BE2C (cell line): ENCODE measurements around the gene STAG1.

ENCODE experiments used
- DNase-seq: peaks from one replicate; pipeline ENCODE4 v3.0.0-alpha.2; 2020
- H3K27me3 ChIP-seq: fragments of 250-450 bp; sonication (Bioruptor Pico); 2 replicates; pipeline ENCODE4 v1.5.1; 2020; ENCODE audit warnings: mild to moderate bottlenecking
- H3K36me3 ChIP-seq: fragments of 250-450 bp; sonication (Bioruptor Pico); 2 replicates; pipeline ENCODE4 v1.5.1; 2020; ENCODE audit warnings: mild to moderate bottlenecking
- H3K4me1 ChIP-seq: fragments of 250-450 bp; sonication (Bioruptor Pico); 2 replicates; pipeline ENCODE4 v1.5.1; 2020
- H3K4me3 ChIP-seq: 2 replicates; pipeline ENCODE4 v1.5.1; 2011; ENCODE audit warnings: low read depth, low read length
- H3K9me3 ChIP-seq: fragments of 250-450 bp; sonication (Bioruptor Pico); 2 replicates; pipeline ENCODE4 v1.5.1; 2020
- TF ChIP-seq, protein P1 (sequence below): IDR thresholded peaks from 2 replicates; pipeline ENCODE4 v1.5.1; 2012; ENCODE audit warnings: mild to moderate bottlenecking, low read depth, low read length

STAG1 gene

DNA sequence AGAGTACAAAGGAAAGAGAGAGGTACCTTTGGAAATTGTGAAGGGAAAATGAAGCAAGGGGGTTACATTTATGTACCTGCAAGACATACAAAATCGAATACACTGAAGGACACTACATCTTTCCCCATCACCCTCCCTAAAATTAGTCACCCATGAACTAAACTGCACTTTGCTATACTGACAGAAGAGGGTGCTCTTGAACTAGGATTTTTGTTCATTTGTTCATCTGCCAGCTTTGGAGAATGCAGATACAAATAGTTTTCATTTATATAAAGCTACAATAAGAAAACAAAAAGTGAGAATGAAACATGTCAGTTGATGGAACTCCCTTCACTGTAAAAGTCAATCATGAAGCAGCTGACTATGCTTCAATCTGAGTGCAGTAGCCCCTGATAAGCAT lies 446.3 kb downstream of the STAG1 start:
- TF ChIP-seq, protein P1, sequence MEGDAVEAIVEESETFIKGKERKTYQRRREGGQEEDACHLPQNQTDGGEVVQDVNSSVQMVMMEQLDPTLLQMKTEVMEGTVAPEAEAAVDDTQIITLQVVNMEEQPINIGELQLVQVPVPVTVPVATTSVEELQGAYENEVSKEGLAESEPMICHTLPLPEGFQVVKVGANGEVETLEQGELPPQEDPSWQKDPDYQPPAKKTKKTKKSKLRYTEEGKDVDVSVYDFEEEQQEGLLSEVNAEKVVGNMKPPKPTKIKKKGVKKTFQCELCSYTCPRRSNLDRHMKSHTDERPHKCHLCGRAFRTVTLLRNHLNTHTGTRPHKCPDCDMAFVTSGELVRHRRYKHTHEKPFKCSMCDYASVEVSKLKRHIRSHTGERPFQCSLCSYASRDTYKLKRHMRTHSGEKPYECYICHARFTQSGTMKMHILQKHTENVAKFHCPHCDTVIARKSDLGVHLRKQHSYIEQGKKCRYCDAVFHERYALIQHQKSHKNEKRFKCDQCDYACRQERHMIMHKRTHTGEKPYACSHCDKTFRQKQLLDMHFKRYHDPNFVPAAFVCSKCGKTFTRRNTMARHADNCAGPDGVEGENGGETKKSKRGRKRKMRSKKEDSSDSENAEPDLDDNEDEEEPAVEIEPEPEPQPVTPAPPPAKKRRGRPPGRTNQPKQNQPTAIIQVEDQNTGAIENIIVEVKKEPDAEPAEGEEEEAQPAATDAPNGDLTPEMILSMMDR = peak; percentile 56
- Histone ChIP-seq H3K36me3 (no peaks in the 10 kb centered on the region; the same call in 1 of the 2 replicates), H3K9me3 (no peaks in the 10 kb centered on the region), H3K27me3 (no peaks in the 10 kb centered on the region), H3K4me3 (no peak overlapping the region), H3K4me1 (no peaks in the 10 kb centered on the region)
- DNase-seq = no peak

DNA sequence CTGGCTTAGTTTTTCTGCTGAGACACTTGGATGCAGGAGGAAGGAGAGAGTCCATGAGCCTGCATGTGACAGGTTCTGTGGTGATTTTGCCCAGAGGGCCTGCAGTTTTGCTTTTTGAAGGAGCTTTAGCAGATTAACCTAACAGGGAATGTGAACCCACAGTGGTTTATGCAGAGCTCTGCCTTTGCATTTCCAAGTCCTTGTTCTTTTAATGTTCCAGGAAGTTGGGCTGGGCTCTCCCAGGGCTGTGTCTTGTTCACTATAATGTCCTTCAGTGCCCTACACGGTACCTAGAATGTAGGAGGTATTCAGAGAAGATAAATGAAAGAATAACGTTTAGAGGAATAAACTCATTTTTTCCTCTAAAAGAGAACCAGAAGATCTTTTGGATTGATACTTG lies 451.7 kb downstream of the STAG1 start:
- Histone ChIP-seq H3K9me3 (no peaks in the 10 kb centered on the region), H3K27me3 (no peaks in the 10 kb centered on the region), H3K36me3 (peaks cover 3% of the 10 kb centered on the region), H3K4me3 (no peak overlapping the region), H3K4me1 (no peaks in the 10 kb centered on the region)
- DNase-seq = no peak
- TF ChIP-seq, protein P1 = no peak

DNA sequence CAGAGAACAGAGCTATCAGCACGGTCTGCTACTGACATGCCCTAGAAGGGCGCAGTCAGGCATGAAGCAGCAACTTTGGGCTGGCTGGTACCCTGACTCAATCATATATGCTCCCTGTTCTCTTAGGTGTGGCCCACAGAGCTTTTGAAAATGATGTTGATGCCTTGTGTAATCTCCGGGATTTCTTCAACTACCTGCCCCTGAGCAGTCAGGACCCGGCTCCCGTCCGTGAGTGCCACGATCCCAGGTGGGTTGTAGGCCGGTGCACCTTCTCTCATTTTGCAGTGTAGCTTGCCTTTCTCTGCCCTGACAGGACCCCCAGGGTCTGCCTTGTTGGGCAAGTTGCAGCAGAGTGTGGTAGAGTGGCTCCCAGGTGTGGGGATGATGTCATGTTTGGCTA lies 454.4 kb downstream of the STAG1 start:
- Histone ChIP-seq H3K4me3 (no peak overlapping the region), H3K27me3 (no peaks in the 10 kb centered on the region), H3K4me1 (no peaks in the 10 kb centered on the region), H3K36me3 (peaks cover 16% of the 10 kb centered on the region), H3K9me3 (no peaks in the 10 kb centered on the region)
- TF ChIP-seq, protein P1 = no peak
- DNase-seq = no peak

DNA sequence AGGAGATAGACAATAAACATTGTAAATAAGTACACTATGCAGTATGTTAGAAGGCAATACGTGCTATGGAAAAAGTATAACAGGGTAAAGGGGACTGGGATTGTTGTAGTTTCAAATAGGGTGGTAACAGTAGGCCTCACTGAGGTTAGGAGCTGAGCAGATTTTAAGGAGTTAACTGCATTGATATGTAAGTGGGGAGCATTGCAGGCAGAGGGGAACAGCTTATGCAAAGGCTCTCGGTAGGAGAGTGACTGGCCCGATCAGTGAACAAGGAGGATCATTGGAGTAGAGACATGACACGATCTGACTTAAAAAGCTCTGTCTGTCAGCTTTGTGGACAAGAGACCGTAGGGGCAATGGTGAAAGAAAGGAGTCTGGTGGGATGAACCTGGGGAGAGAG lies 455.2 kb downstream of the STAG1 start:
- TF ChIP-seq, protein P1 = no peak
- Histone ChIP-seq H3K36me3 (peaks cover 16% of the 10 kb centered on the region), H3K4me1 (no peaks in the 10 kb centered on the region), H3K4me3 (no peak overlapping the region), H3K9me3 (no peaks in the 10 kb centered on the region), H3K27me3 (no peaks in the 10 kb centered on the region)
- DNase-seq = no peak

DNA sequence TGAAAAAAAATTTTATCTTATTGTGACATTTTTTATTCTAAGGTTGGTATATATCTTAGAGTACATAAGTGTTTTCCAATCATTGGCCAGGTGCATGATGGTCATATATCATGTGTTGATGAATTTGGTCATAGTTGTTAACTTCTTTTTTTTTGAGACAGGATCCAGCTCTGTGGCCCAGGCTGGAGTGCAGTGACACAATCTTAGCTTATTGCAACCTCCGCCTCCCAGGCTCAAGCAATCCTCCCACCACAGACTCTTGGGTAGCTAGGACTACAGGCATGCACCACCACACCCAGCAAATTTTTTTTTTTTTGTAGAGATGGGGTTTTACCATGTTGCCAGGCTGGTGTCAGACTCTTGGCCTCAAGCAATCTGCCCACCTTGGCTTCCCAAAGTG lies 458.0 kb downstream of the STAG1 start:
- Histone ChIP-seq H3K36me3 (peaks cover 12% of the 10 kb centered on the region), H3K9me3 (no peaks in the 10 kb centered on the region), H3K27me3 (no peaks in the 10 kb centered on the region), H3K4me3 (no peak overlapping the region), H3K4me1 (no peaks in the 10 kb centered on the region)
- no peak for DNase-seq
- TF ChIP-seq, protein P1 = no peak

DNA sequence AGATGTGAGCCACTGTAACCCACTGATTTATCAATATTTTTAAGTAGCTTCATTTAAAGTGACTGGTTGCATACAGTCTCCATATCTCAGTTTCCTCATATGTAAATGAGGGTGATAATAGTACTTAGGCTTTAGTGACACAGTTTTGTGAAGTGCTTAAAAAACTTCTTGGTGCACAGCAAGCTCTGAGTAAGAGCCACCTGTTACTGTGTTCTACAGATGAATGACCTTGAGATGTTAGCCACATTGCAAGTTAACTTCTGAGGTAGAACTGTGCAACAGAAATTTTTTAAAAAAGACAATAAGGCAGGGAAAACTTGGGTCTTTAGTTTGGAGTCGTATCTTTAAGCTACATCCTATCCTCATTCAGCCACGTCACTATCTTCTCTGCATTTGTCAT lies 458.9 kb downstream of the STAG1 start:
- Histone ChIP-seq H3K36me3 (peaks cover 12% of the 10 kb centered on the region), H3K4me3 (no peak overlapping the region), H3K9me3 (no peaks in the 10 kb centered on the region), H3K4me1 (no peaks in the 10 kb centered on the region), H3K27me3 (no peaks in the 10 kb centered on the region)
- no peak for DNase-seq
- TF ChIP-seq, protein P1 = no peak
